GM12878 (cell line): ENCODE results near the gene UHRF1. TPM values are rescaled to one million over a fixed set of nuclear protein-coding genes. Genes with fewer than 3 reads are reported as not detected.

Source experiments
- ATAC-seq: fragments of 200-7000 bp; cut with Tn5 transposase; 3 replicates; pipeline ENCODE4 v1.9.1; 2020; ENCODE audit warnings: mild to moderate bottlenecking, moderate library complexity
- BruUV-seq: library from RNA; stranded (reverse); fragments of 400-500 nt; replicated peaks from 2 replicates; lab custom pipeline; 2021; lab: Mats Ljungman, UMichigan
- CTCF ChIA-PET: fragments of 300-600 bp; sonication (Branson Sonifier 250); formaldehyde crosslinking; extraction: SDS; loops from one replicate; lab custom pipeline; 2021; ENCODE audit warnings: inconsistent platforms; lab: Yijun Ruan, JAX
- POLR2A ChIA-PET: fragments of 350-600 bp; formaldehyde crosslinking; extraction: SDS; loops from one replicate; lab custom pipeline; 2021; ENCODE audit warnings: inconsistent platforms; lab: Charles Lee
- RAD21 ChIA-PET: fragments of 300-600 bp; sonication (Branson Sonifier 250); formaldehyde crosslinking; loops from one replicate; lab custom pipeline; 2023; ENCODE audit warnings: antibody characterized with exemption; ENCODE audit not compliant: unreplicated experiment; lab: Charles Lee
- SMC1A ChIA-PET: fragments of 300-600 bp; sonication (Branson Sonifier 250); formaldehyde crosslinking; loops from one replicate; lab custom pipeline; 2023; ENCODE audit not compliant: unreplicated experiment, uncharacterized antibody; lab: Charles Lee
- DNase-seq: peaks from one replicate; pipeline ENCODE4 v3.0.0-alpha.2; 2011; ENCODE audit warnings: low read depth, low spot score
- FAIRE-seq: peaks from 3 replicates; lab custom pipeline; 2011; peaks lifted over from hg19 to GRCh38; lab: Jason Lieb, UNC
- H2AFZ ChIP-seq: 2 replicates; pipeline ENCODE4 v1.6.0; 2011; ENCODE audit warnings: low read depth, low read length, control low read depth; ENCODE audit not compliant: control insufficient read depth
- H3K27ac ChIP-seq: 2 replicates; pipeline ENCODE4 v1.5.1; 2011; ENCODE audit warnings: control low read depth; ENCODE audit not compliant: control insufficient read depth, insufficient read depth
- H3K27me3 ChIP-seq, 2 experiments: replicated peaks in 1 of 2; 2 replicates each; pipeline versions ENCODE4 v1.6.0 to v1.6.1; 2011; ENCODE audit warnings: low read length in 1 of 2; ENCODE audit not compliant: control insufficient read depth in 2 of 2, insufficient read depth in 2 of 2
- H3K36me3 ChIP-seq, 2 experiments: 2 replicates each; pipeline ENCODE4 v1.5.1; 2011; ENCODE audit warnings: low read length in 1 of 2; ENCODE audit not compliant: control insufficient read depth in 2 of 2, insufficient read depth in 2 of 2
- H3K4me1 ChIP-seq: 2 replicates; pipeline ENCODE4 v1.6.1; 2011; ENCODE audit warnings: mild to moderate bottlenecking, low read length, moderate library complexity, mixed read lengths; ENCODE audit not compliant: control insufficient read depth, insufficient read depth
- H3K4me2 ChIP-seq: 2 replicates; pipeline ENCODE4 v1.6.0; 2011; ENCODE audit warnings: control low read depth; ENCODE audit not compliant: control insufficient read depth, insufficient read depth
- H3K4me3 ChIP-seq: fragments of 200-600 bp; sonication (generic); 2 replicates; pipeline ENCODE4 v1.5.1; 2016
- H3K79me2 ChIP-seq: 2 replicates; pipeline ENCODE4 v1.6.0; 2011; ENCODE audit warnings: low read length; ENCODE audit not compliant: control insufficient read depth, insufficient read depth
- H3K9ac ChIP-seq: 2 replicates; pipeline ENCODE4 v1.8.0; 2011; ENCODE audit warnings: low read length, control low read depth, mixed read lengths; ENCODE audit not compliant: control insufficient read depth, insufficient read depth
- H3K9me3 ChIP-seq: replicated peaks from 3 replicates; pipeline ENCODE4 v1.5.1; 2011; ENCODE audit warnings: mild to moderate bottlenecking, low read length; ENCODE audit not compliant: control insufficient read depth, insufficient read depth
- H4K20me1 ChIP-seq: 2 replicates; pipeline ENCODE4 v1.6.0; 2011; ENCODE audit not compliant: control insufficient read depth, insufficient read depth
- CEBPZ ChIP-seq: fragments of 150-350 bp; IDR thresholded peaks from 2 replicates; pipeline ENCODE4 v1.6.1; 2016; ENCODE audit warnings: low read depth, low read length
- CHD4 ChIP-seq: fragments of 200-600 bp; sonication (generic); IDR thresholded peaks from 2 replicates; pipeline ENCODE4 v1.6.1; 2016; ENCODE audit warnings: mild to moderate bottlenecking
- CTCF ChIP-seq, 3 experiments: IDR thresholded peaks in 2 of 3; conservative IDR thresholded peaks in 1 of 3; 2 replicates each; pipeline ENCODE4 v1.5.1; 2011; ENCODE audit warnings: low read depth in 3 of 3, low read length in 3 of 3, mild to moderate bottlenecking in 3 of 3, control low read depth in 2 of 3, moderate library complexity in 2 of 3, inconsistent platforms in 1 of 3, mixed read lengths in 1 of 3; ENCODE audit not compliant: control insufficient read depth in 2 of 3, insufficient read depth in 1 of 3; ENCODE audit errors: extremely low read depth in 1 of 3
- EP300 ChIP-seq, 2 experiments: fragments of 150-350 bp in 1 of 2; IDR thresholded peaks; 2 replicates each; pipeline ENCODE4 v1.6.1; 2011 to 2012; ENCODE audit warnings: low read depth in 2 of 2, low read length in 2 of 2, borderline replicate concordance in 1 of 2, improper control_type of control experiment in 1 of 2, inconsistent platforms in 1 of 2; ENCODE audit not compliant: control insufficient read depth in 1 of 2
- FOXK2 ChIP-seq: fragments of 450-650 bp; IDR thresholded peaks from 2 replicates; pipeline ENCODE4 v1.6.1; 2017; ENCODE audit warnings: mild to moderate bottlenecking, moderate library complexity
- HDGF ChIP-seq: fragments of 450-650 bp; IDR thresholded peaks from 2 replicates; pipeline ENCODE4 v1.6.1; 2016; ENCODE audit warnings: antibody characterized with exemption
- MTA3 ChIP-seq: IDR thresholded peaks from 2 replicates; pipeline ENCODE4 v1.6.1; 2012; ENCODE audit warnings: low read length, inconsistent platforms, borderline replicate concordance
- NR2F1 ChIP-seq: fragments of 450-650 bp; conservative IDR thresholded peaks from 2 replicates; pipeline ENCODE4 v1.6.1; 2017; ENCODE audit warnings: mild to moderate bottlenecking
- RELA ChIP-seq: fragments of 450-650 bp; IDR thresholded peaks from 2 replicates; pipeline ENCODE4 v1.8.0; 2014; ENCODE audit warnings: borderline replicate concordance; ENCODE audit not compliant: partially characterized antibody
- REST ChIP-seq: IDR thresholded peaks from 2 replicates; pipeline ENCODE4 v1.6.1; 2012; ENCODE audit warnings: mild to moderate bottlenecking, low read depth, low read length
- TCF3 ChIP-seq: IDR thresholded peaks from 2 replicates; pipeline ENCODE4 v1.6.1; 2012; ENCODE audit warnings: low read depth, mild to moderate bottlenecking, low read length, borderline replicate concordance; ENCODE audit not compliant: insufficient read depth
- YY1 ChIP-seq: IDR thresholded peaks from 2 replicates; pipeline ENCODE4 v1.6.1; 2011; ENCODE audit warnings: low read depth, mild to moderate bottlenecking, low read length
- ZNF24 ChIP-seq: fragments of 450-650 bp; IDR thresholded peaks from 2 replicates; pipeline ENCODE4 v1.6.1; 2017; ENCODE audit warnings: antibody characterized with exemption, mild to moderate bottlenecking
- WGBS: methylation state at CpG from one replicate; pipeline ENCODE4 v1.1.6; 2016; ENCODE audit warnings: low lambda C conversion rate; ENCODE audit not compliant: insufficient replicate concordance, insufficient coverage; ENCODE audit errors: missing lambda C conversion rate; 5-methylcytosine and 5-hydroxymethylcytosine counted together
- in situ Hi-C: fragments of 300-500 bp; cut with MboI; formaldehyde crosslinking; loops from 9 replicates; pipeline ENCODE4 v1.14.3; 2018; ENCODE audit warnings: mixed read lengths
- intact Hi-C: fragments of 100-400 bp; cut with micrococcal nuclease; formaldehyde crosslinking; loops from one replicate; pipeline ENCODE4 v1.14.2; 2022; ENCODE audit not compliant: unreplicated experiment
- polyA plus RNA-seq, 11 experiments: library from polyadenylated mRNA; depleted of rRNA in 4 of 11; unstranded in 6 of 11; stranded (reverse) in 5 of 11; fragments of >200 nt; fragmentation: Nextera tagmentation in 4 of 11; fragmentation: Illumina TruSeq in 1 of 11; extraction: Ambion mirVana in 4 of 11; extraction: Trizol in 1 of 11; gene quantifications; 1 replicate in 1 of 11; 2 replicates in 10 of 11; pipeline versions ENCODE4 v1.2.1 to v1.2.3, GENCODE V29; 2011 to 2016; ENCODE audit warnings: inconsistent platforms in 2 of 11, missing spikeins in 2 of 11, low read depth in 1 of 11
- total RNA-seq, 4 experiments: library from RNA; depleted of rRNA in 3 of 4; stranded (reverse); fragments of >200 nt in 3 of 4; fragmentation: Illumina TruSeq in 1 of 4; extraction: Trizol in 1 of 4; gene quantifications; 2 replicates each; pipeline versions ENCODE4 v1.2.1 to v1.2.3, GENCODE V29; 2013 to 2021

UHRF1 gene
- total and polyA plus RNA-seq, 10 of the 15 experiments (the other 5 are each of a cell fraction or from before 2014, with no cell fraction given) = 13.0 to 109 (median 37.7) TPM

GRCh38 chr19:4873930-4874329, 35.4 kb upstream of the UHRF1 start (continued):
- TF ChIP-seq TCF3 = no peak
- TF ChIP-seq RELA = no peak
- no peak for TF ChIP-seq FOXK2

- POLR2A ChIA-PET = no interaction called here
- TF ChIP-seq MTA3 = no peak
- no peak for TF ChIP-seq HDGF
- no peak for TF ChIP-seq EP300 (IDR thresholded peaks at IDR 0.05; ENCODE audit: borderline replicate concordance in 1 of 2, control insufficient read depth in 1 of 2, low read depth in 2 of 2, low read length in 2 of 2)
- TF ChIP-seq CTCF (IDR thresholded peaks at IDR 0.05 in 2 of 3, conservative IDR thresholded peaks at IDR 0.05 in 1 of 3; ENCODE audit: control insufficient read depth in 2 of 3, extremely low read depth in 1 of 3, insufficient read depth in 1 of 3, low read depth in 3 of 3, low read length in 3 of 3) = no peak
- TF ChIP-seq CEBPZ = no peak
- TF ChIP-seq CHD4 = no peak
- TF ChIP-seq ZNF24 = no peak
- TF ChIP-seq NR2F1 = no peak
- TF ChIP-seq REST = no peak
- TF ChIP-seq YY1 = no peak
Observed at GRCh38 chr19:4877753-4878490, 31.4 kb upstream of the UHRF1 start.

More at GRCh38 chr19:4877753-4878490, 31.4 kb upstream of the UHRF1 start:
- H3K9me3 ChIP-seq = no peaks in the 10 kb centered on the region
- 47% methylated on average over 27 of the region's 30 CpGs for WGBS
- CTCF ChIA-PET = interaction anchor here (1.0 kb wide), 1 partner anchor 69 kb away, joined by 3 read pairs; no protein-coding TSS in a partner anchor
- peaks cover 6% of the 10 kb centered on the region for H3K4me1 ChIP-seq
- no TSS peak for BruUV-seq
- in situ Hi-C loops = no loop called here
- H2AFZ ChIP-seq = peak overlapping the region; percentile 65
- ATAC-seq = no peak
- no peaks in the 10 kb centered on the region for H4K20me1 ChIP-seq
- RAD21 ChIA-PET = no interaction called here
- intact Hi-C loops = no loop called here
- SMC1A ChIA-PET = no interaction called here
- H3K4me2 ChIP-seq = no peak overlapping the region
- no peak for DNase-seq
- FAIRE-seq = no peak
- H3K9ac ChIP-seq = no peak overlapping the region; the same call in 1 of the 2 replicates
- no peaks in the 10 kb centered on the region for H3K36me3 ChIP-seq
- H3K27me3 ChIP-seq = no peaks in the 10 kb centered on the region
- H3K79me2 ChIP-seq = no peaks in the 10 kb centered on the region
- H3K4me3 ChIP-seq = no peak overlapping the region
- no peak overlapping the region for H3K27ac ChIP-seq
